HepG2 (cell line): ENCODE results near the gene DBNDD2. TPM values are rescaled to one million over a fixed set of nuclear protein-coding genes. Genes with fewer than 3 reads are reported as not detected.

ENCODE experiments used
- BCL3 ChIP-seq: sonication (generic); formaldehyde crosslinking; IDR thresholded peaks from 2 replicates; pipeline ENCODE4 v1.5.1; 2020; ENCODE audit warnings: mild to moderate bottlenecking, missing genetic modification reagents, moderate library complexity
- GMEB2 ChIP-seq: IDR thresholded peaks from 2 replicates; pipeline ENCODE4 v1.6.1; 2016; ENCODE audit warnings: missing biosample characterization, missing genetic modification reagents, low read depth
- HNF1B ChIP-seq: sonication (generic); formaldehyde crosslinking; IDR thresholded peaks from 2 replicates; pipeline ENCODE4 v1.5.1; 2020; ENCODE audit warnings: mild to moderate bottlenecking, moderate library complexity, missing genetic modification reagents
- IRF2 ChIP-seq: IDR thresholded peaks from 2 replicates; pipeline ENCODE4 v1.6.1; 2018; ENCODE audit warnings: missing genetic modification reagents, missing compliant biosample characterization
- MEF2D ChIP-seq: sonication (generic); formaldehyde crosslinking; IDR thresholded peaks from 2 replicates; pipeline ENCODE4 v1.5.1; 2020; ENCODE audit warnings: mild to moderate bottlenecking, missing genetic modification reagents
- NFE2L1 ChIP-seq: sonication (generic); formaldehyde crosslinking; IDR thresholded peaks from 2 replicates; pipeline ENCODE4 v1.4.0; 2020; ENCODE audit warnings: missing genetic modification reagents, mild to moderate bottlenecking, borderline replicate concordance
- POLR2G ChIP-seq: fragments of 200-400 bp; formaldehyde crosslinking; IDR thresholded peaks from 2 replicates; pipeline ENCODE4 v1.6.1; 2018; ENCODE audit warnings: mild to moderate bottlenecking, low read depth, low read length, moderate library complexity
- REXO4 ChIP-seq: sonication (generic); formaldehyde crosslinking; IDR thresholded peaks from 2 replicates; pipeline ENCODE4 v1.8.0; 2022; ENCODE audit warnings: missing genetic modification reagents, mild to moderate bottlenecking, borderline replicate concordance
- RNF219 ChIP-seq: sonication (generic); formaldehyde crosslinking; IDR thresholded peaks from 2 replicates; pipeline ENCODE4 v1.5.0; 2020; ENCODE audit warnings: mild to moderate bottlenecking, missing genetic modification reagents
- SPEN ChIP-seq: sonication (generic); formaldehyde crosslinking; IDR thresholded peaks from 2 replicates; pipeline ENCODE4 v1.5.1; 2020; ENCODE audit warnings: low read depth, mild to moderate bottlenecking, missing genetic modification reagents
- TAF1 ChIP-seq: sonication (generic); formaldehyde crosslinking; IDR thresholded peaks from 2 replicates; pipeline ENCODE4 v1.4.0; 2020; ENCODE audit warnings: missing genetic modification reagents
- TBX3 ChIP-seq: fragments of 450-650 bp; IDR thresholded peaks from 2 replicates; pipeline ENCODE4 v1.6.1; 2017; ENCODE audit warnings: antibody characterized with exemption, mild to moderate bottlenecking, inconsistent platforms, borderline replicate concordance
- TIGD3 ChIP-seq: sonication (generic); formaldehyde crosslinking; IDR thresholded peaks from 2 replicates; pipeline ENCODE4 v1.5.1; 2020; ENCODE audit warnings: mild to moderate bottlenecking, missing genetic modification reagents, borderline replicate concordance
- TMF1 ChIP-seq: sonication (generic); formaldehyde crosslinking; IDR thresholded peaks from 2 replicates; pipeline ENCODE4 v1.8.1; 2022; ENCODE audit warnings: low read depth, missing genetic modification reagents
- TP53 ChIP-seq: sonication (generic); formaldehyde crosslinking; conservative IDR thresholded peaks from 2 replicates; pipeline ENCODE4 v1.4.0; 2020; ENCODE audit warnings: missing genetic modification reagents
- TRIM24 ChIP-seq: sonication (generic); formaldehyde crosslinking; IDR thresholded peaks from 2 replicates; pipeline ENCODE4 v1.8.0; 2022; ENCODE audit warnings: mild to moderate bottlenecking, missing genetic modification reagents
- ZBTB8A ChIP-seq: sonication (generic); formaldehyde crosslinking; IDR thresholded peaks from 2 replicates; pipeline ENCODE4 v1.4.0; 2020; ENCODE audit warnings: mild to moderate bottlenecking, low read depth, missing genetic modification reagents, borderline replicate concordance
- ZFP1 ChIP-seq: IDR thresholded peaks from 2 replicates; pipeline ENCODE4 v1.6.1; 2016
- ZNF136 ChIP-seq: sonication (generic); formaldehyde crosslinking; IDR thresholded peaks from 2 replicates; pipeline ENCODE4 v1.8.1; 2022; ENCODE audit warnings: low read depth, mild to moderate bottlenecking, moderate library complexity, missing genetic modification reagents
- ZNF589 ChIP-seq: sonication (generic); formaldehyde crosslinking; conservative IDR thresholded peaks from 2 replicates; pipeline ENCODE4 v1.8.0; 2022; ENCODE audit warnings: mild to moderate bottlenecking, moderate library complexity, missing genetic modification reagents
- ZNF629 ChIP-seq: sonication (generic); formaldehyde crosslinking; conservative IDR thresholded peaks from 2 replicates; pipeline ENCODE4 v1.5.0; 2020; ENCODE audit warnings: missing genetic modification reagents
- ZNF879 ChIP-seq: sonication (generic); formaldehyde crosslinking; IDR thresholded peaks from 2 replicates; pipeline ENCODE4 v1.8.1; 2023; ENCODE audit warnings: missing genetic modification reagents
- polyA plus RNA-seq, 8 experiments: library from polyadenylated mRNA; depleted of rRNA in 3 of 8; stranded (reverse) in 7 of 8; unstranded in 1 of 8; fragments of >200 nt; fragmentation: Illumina TruSeq in 4 of 8; extraction: Trizol in 4 of 8; gene quantifications; 2 replicates each; pipeline versions ENCODE4 v1.2.1 to v1.2.3, GENCODE V29; 2011 to 2016; ENCODE audit warnings: low read depth in 4 of 8, missing spikeins in 1 of 8, mixed read lengths in 1 of 8; ENCODE audit not compliant: insufficient read depth in 1 of 8
- total RNA-seq, 5 experiments: library from RNA; depleted of rRNA; stranded (reverse); fragments of >200 nt; fragmentation: Illumina TruSeq; extraction: Trizol; gene quantifications; 2 replicates each; pipeline ENCODE4 v1.2.3, GENCODE V29; 2016; ENCODE audit warnings: low read depth in 1 of 5

DBNDD2 gene
- total and polyA plus RNA-seq, 2 of the 13 experiments (the other 11 are each of a cell fraction or from before 2014, with no cell fraction given), result 16.7 to 47.6 TPM

GRCh38 chr20:45373353-45374100 lies 34.6 kb upstream of the DBNDD2 start (continued):
- TF ChIP-seq HNF1B (CRISPR knock-in tag) (peak; percentile 74), MEF2D (no peak), REXO4 (CRISPR knock-in tag) (no peak), ZFP1 (CRISPR knock-in tag) (no peak), ZNF589 (no peak), POLR2G (no peak), ZNF629 (CRISPR knock-in tag) (0 out of 2 replicates have a peak, but pooled peaks have one; percentile 24), TBX3 (no peak; the same call in 1 of the 2 replicates), TP53 (CRISPR knock-in tag) (no peak), SPEN (CRISPR knock-in tag) (no peak; the same call in 1 of the 2 replicates), IRF2 (CRISPR knock-in tag) (peak; percentile 66; the same call in 1 of the 2 replicates), TRIM24 (no peak), BCL3 (no peak), ZNF136 (CRISPR knock-in tag) (no peak), TIGD3 (CRISPR knock-in tag) (no peak), ZBTB8A (CRISPR knock-in tag) (no peak), GMEB2 (CRISPR knock-in tag) (no peak), ZNF879 (no peak), NFE2L1 (CRISPR knock-in tag) (no peak), TAF1 (CRISPR knock-in tag) (no peak), TMF1 (CRISPR knock-in tag) (no peak), RNF219 (CRISPR knock-in tag) (no peak)
